Activated naive CD8-positive, alpha-beta T cell treated with anti-CD3 and anti-CD28 coated beads, Interleukin-2, amount 50 U/mL, for 16 hours (primary cell): ENCODE data around the gene PINLYP.

Source experiments
- DNase-seq: peaks from one replicate; pipeline ENCODE4 v3.0.0-alpha.2; 2020; ENCODE audit warnings: low read depth, low spot score

The PINLYP gene

GRCh38 chr19:43548706-43549105 lies 26.9 kb upstream of the PINLYP start:
- DNase-seq = no peak

GRCh38 chr19:43551399-43552197 lies 24.0 kb upstream of the PINLYP start:
- DNase-seq = no peak

GRCh38 chr19:43552198-43552450 lies 23.5 kb upstream of the PINLYP start:
- no peak for DNase-seq

- no peak for DNase-seq
These were observed 23.0 kb upstream of the PINLYP start for GRCh38 chr19:43552616-43553015.

DNA sequence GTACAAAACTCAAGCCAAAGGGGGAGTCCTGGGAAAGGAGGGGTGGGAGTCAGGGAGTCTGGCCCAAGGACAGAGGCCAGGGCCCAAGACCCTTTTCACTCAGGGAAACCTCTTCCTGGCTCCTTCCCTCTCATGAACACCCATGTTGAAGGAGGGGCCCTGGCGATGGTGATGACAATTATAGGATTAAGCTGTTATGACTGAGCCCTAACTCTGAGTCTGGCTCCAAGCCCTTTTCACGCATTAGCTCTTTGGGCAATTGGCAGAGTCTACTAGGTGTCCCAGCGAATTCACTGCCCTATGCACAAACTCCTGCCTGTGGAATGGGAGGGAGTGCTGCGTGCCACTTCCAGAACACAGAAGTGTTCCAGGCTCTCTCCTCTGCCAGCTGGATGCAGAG lies 21.9 kb upstream of the PINLYP start:
- DNase-seq = no peak

GRCh38 chr19:43554317-43554895 lies 21.2 kb upstream of the PINLYP start:
- DNase-seq = no peak

- peak; percentile 74 for DNase-seq
These were observed 20.3 kb upstream of the PINLYP start for GRCh38 chr19:43555185-43555770.

GRCh38 chr19:43560687-43561086 lies 14.9 kb upstream of the PINLYP start:
- no peak for DNase-seq

- no peak for DNase-seq
These were observed 14.2 kb upstream of the PINLYP start for GRCh38 chr19:43561139-43561970.

DNA sequence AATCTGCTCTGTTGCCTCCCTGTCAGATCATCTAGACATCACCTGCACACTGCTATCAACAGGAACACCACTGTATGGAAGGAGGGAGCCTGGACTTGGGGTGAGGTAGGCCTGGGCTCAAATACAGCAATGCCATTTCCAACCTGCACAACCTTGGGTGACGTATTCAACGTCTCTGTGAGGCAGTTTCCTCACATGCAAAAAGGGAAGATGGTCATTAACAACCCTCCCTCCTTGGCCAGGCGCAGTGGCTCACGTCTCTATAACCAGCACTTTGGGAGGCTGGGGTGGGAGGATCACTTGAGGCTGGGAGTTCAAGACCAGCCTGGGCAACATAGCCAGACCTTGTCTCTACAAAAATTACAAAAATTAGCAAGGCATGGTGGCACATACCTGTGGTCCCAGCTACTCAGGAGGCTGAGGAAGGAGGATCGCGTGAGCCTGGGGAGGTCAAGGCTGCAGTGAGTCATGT lies 13.3 kb upstream of the PINLYP start:
- no peak for DNase-seq

DNA sequence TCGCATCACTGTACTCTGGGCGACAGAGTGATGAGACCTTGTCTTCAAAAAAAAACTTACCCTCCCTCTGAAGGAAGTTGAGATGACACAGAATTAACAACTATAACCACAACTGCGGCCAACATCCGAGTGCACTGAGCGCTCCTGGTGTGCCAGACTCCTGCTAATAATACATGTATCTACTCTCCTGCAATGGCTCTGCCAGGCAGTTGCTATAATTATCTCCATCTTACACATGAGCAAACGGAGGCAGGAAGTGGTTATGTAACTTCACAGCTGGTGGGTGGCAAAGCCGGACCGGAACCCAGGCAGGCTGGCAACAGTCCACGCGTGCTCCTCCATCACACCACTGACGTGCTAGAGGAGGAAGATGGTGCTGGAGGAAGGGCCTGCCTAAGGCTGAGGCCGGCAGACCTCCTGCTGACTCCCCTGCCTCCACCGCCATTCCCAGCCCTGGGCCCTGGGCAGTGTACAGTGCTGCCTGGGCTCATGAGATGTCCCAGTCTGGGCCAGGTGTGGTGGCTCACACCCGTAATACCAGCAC lies 12.8 kb upstream of the PINLYP start:
- peak; percentile 29 for DNase-seq

DNA sequence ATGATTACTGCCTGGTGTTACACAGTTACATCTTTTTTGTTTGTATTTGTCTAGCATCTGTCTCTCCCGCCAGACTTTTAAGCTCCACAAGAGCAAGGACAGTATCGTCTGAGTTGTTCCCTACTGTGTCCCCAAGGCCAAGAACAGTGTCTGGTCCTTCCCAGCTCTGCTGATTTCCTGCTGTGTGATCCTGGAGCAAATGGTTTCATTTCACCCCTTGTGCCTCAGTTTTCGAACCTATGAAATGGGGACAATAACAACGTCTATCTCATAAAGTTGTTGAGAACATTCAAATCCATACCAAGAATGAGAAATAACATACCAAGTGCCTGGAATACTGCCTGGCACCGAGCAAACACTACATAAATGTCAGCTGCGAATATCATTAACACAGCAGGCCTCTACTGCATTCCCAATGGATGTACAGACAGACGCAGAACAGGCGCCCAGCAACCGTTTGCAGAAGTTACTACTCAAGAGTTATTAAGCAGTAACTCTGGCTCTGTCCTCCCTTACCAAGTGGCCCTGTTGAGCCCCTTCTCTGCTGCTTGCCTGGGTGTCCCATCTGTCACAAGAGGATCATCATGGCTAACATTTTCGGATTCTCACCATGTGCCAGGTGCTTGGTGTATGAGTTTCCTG lies 11.7 kb upstream of the PINLYP start:
- no peak for DNase-seq

- no peak for DNase-seq
These were observed 10.8 kb upstream of the PINLYP start for GRCh38 chr19:43564800-43565199.

- DNase-seq = no peak
These were observed 5.9 kb upstream of the PINLYP start for GRCh38 chr19:43569657-43570056.

- DNase-seq = no peak
These were observed 5.3 kb upstream of the PINLYP start for GRCh38 chr19:43570174-43570791.

GRCh38 chr19:43572171-43572588 lies 3.4 kb upstream of the PINLYP start:
- no peak for DNase-seq

DNA sequence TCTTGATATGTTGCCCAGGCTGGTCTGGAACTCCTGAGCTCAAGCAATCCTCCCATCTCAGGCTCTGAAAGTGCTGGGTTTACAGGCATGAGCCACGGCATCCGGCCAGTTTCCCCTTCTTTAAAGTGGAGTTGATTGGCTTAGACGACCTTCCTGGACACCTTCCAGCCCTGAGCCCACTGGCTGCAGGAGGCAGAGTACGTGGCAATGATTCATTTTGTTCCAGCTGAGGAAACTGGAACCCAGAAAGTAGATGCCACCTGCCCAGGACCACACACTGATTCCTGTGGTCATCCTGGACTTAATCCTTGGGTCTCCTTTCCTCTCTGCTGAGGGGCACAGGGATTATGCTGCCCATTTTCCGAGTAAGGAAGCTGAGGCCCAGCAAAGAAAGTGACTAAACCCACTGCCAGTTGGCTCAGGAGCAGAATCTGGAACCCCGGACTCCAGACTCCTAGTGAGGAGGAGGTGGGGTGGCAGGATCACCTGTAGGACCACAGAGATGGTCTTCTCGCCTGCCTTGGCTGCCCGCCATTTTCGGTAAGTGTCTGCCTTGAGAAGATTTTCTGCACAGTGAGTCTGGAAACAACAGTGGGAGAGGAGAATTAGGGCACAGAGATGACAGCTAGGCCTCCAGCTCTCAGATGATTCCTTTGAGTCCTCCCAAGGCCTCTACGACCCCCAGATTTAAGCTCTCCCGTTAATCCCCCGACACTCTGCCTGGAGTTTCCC lies 1.0 kb upstream of the PINLYP start:
- no peak for DNase-seq

- no peak for DNase-seq
These were observed 616 bp downstream of the PINLYP start for GRCh38 chr19:43575955-43576878.

DNA sequence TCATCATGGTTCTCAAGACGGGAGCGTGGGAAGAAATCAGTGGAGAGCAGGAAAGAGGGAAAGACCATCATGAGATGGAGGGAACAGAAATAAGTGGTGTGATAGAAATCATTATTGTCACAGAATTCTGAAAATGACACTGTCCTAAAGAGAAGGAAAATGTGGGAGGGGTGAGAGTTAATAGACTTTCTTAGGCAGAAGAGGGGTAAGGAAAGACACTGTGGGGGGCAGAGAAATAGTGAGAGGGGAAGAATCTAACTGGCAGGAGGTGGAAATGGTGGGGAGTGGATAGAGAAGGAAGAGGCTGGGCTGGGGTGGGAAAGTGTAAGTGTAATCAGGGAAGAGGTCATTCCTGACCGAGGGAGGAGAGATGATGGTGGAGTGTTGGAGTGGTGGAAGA lies 3.2 kb downstream of the PINLYP start:
- DNase-seq = no peak
